ENCODE results near the gene PIGW. TPM values are rescaled to one million over a fixed set of nuclear protein-coding genes. Genes with fewer than 3 reads are reported as not detected.

The PIGW gene
- total and polyA plus RNA-seq, 9 of the 15 experiments (the other 6 are each of a cell fraction or from before 2014, with no cell fraction given), result 9.5 to 33.9 (median 21.2) TPM

DNA sequence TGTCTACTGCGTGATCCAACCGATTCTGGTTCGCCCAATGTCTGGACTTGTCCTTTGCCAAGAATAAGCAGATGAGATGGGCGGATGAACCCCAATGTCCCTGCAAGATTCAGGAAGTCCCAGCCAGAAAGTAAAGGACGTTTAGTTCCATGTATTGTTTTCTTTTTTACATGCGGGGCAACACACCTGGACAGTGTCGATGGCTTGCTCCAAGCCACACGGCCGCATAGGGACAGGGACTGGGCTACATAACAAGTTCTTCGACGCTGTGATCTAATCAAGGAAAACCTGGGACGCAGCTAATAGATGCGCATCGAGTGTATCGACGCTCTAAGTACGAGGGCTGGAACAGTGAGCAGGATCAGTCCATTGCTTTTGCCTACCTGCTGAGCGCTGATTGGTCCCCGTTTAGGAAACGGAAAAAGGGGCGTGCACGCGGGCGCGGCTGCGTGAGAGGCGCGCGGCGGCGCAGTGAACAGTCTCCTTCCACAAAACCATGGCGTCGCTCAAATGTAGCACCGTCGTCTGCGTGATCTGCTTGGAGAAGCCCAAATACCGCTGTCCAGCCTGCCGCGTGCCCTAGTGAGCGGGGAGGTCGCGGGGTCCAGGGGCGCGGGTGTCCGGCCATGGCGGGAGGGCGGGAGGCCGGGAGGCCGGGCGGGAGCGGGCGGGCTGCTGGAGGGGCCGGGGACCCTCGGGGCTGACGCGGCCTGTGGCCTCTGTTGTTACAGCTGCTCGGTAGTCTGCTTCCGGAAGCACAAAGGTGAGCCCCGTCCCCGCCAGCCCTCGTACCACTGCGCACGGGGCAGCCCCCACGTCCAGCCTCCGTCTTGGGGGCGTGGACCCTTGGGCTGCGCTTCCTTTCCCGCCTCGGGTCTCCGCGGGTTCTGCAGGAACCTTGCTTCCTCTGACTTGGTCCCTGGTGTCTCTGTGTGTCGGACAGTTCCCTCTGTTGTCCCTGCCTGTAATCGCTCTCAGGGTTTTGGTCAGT is 48.3 kb upstream of the PIGW start, which contains the start of gene ZNHIT3 (continued):
- TF ChIP-seq, protein P1, sequence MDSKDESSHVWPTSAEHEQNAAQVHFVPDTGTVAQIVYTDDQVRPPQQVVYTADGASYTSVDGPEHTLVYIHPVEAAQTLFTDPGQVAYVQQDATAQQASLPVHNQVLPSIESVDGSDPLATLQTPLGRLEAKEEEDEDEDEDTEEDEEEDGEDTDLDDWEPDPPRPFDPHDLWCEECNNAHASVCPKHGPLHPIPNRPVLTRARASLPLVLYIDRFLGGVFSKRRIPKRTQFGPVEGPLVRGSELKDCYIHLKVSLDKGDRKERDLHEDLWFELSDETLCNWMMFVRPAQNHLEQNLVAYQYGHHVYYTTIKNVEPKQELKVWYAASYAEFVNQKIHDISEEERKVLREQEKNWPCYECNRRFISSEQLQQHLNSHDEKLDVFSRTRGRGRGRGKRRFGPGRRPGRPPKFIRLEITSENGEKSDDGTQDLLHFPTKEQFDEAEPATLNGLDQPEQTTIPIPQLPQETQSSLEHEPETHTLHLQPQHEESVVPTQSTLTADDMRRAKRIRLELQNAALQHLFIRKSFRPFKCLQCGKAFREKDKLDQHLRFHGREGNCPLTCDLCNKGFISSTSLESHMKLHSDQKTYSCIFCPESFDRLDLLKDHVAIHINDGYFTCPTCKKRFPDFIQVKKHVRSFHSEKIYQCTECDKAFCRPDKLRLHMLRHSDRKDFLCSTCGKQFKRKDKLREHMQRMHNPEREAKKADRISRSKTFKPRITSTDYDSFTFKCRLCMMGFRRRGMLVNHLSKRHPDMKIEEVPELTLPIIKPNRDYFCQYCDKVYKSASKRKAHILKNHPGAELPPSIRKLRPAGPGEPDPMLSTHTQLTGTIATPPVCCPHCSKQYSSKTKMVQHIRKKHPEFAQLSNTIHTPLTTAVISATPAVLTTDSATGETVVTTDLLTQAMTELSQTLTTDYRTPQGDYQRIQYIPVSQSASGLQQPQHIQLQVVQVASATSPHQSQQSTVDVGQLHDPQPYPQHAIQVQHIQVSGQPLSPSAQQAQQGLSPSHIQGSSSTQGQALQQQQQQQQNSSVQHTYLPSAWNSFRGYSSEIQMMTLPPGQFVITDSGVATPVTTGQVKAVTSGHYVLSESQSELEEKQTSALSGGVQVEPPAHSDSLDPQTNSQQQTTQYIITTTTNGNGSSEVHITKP (IDR thresholded peaks at IDR 0.05; ENCODE audit: partially characterized antibody), result peak; percentile 34
- TF ChIP-seq SUPT5H (IDR thresholded peaks at IDR 0.05), result peak; percentile 80
- TF ChIP-seq, protein P2, sequence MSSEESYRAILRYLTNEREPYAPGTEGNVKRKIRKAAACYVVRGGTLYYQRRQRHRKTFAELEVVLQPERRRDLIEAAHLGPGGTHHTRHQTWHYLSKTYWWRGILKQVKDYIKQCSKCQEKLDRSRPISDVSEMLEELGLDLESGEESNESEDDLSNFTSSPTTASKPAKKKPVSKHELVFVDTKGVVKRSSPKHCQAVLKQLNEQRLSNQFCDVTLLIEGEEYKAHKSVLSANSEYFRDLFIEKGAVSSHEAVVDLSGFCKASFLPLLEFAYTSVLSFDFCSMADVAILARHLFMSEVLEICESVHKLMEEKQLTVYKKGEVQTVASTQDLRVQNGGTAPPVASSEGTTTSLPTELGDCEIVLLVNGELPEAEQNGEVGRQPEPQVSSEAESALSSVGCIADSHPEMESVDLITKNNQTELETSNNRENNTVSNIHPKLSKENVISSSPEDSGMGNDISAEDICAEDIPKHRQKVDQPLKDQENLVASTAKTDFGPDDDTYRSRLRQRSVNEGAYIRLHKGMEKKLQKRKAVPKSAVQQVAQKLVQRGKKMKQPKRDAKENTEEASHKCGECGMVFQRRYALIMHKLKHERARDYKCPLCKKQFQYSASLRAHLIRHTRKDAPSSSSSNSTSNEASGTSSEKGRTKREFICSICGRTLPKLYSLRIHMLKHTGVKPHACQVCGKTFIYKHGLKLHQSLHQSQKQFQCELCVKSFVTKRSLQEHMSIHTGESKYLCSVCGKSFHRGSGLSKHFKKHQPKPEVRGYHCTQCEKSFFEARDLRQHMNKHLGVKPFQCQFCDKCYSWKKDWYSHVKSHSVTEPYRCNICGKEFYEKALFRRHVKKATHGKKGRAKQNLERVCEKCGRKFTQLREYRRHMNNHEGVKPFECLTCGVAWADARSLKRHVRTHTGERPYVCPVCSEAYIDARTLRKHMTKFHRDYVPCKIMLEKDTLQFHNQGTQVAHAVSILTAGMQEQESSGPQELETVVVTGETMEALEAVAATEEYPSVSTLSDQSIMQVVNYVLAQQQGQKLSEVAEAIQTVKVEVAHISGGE (CRISPR knock-in tag; IDR thresholded peaks at IDR 0.05), result 0 out of 6 replicates have a peak, but pooled peaks of 1 of the 3 experiments have one; percentile 41
- peak; percentile 86 for TF ChIP-seq PHF20 (IDR thresholded peaks at IDR 0.05; ENCODE audit: partially characterized antibody)
- TF ChIP-seq, protein P3, sequence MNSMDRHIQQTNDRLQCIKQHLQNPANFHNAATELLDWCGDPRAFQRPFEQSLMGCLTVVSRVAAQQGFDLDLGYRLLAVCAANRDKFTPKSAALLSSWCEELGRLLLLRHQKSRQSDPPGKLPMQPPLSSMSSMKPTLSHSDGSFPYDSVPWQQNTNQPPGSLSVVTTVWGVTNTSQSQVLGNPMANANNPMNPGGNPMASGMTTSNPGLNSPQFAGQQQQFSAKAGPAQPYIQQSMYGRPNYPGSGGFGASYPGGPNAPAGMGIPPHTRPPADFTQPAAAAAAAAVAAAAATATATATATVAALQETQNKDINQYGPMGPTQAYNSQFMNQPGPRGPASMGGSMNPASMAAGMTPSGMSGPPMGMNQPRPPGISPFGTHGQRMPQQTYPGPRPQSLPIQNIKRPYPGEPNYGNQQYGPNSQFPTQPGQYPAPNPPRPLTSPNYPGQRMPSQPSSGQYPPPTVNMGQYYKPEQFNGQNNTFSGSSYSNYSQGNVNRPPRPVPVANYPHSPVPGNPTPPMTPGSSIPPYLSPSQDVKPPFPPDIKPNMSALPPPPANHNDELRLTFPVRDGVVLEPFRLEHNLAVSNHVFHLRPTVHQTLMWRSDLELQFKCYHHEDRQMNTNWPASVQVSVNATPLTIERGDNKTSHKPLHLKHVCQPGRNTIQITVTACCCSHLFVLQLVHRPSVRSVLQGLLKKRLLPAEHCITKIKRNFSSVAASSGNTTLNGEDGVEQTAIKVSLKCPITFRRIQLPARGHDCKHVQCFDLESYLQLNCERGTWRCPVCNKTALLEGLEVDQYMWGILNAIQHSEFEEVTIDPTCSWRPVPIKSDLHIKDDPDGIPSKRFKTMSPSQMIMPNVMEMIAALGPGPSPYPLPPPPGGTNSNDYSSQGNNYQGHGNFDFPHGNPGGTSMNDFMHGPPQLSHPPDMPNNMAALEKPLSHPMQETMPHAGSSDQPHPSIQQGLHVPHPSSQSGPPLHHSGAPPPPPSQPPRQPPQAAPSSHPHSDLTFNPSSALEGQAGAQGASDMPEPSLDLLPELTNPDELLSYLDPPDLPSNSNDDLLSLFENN (IDR thresholded peaks at IDR 0.05; ENCODE audit: low read depth in 2 of 2, low read length in 2 of 2), result peak; percentile 49 to 97; a peak in 3 of 4 replicates
- TF ChIP-seq TBP (optimal IDR thresholded peaks at IDR 0.05; ENCODE audit: low read depth, low read length), result peak; percentile 62
